NCI-H128 (cell line): Measurements from ENCODE around the gene PDGFA.

Source experiments
- DNase-seq: peaks from one replicate; lab custom pipeline; 2025; ENCODE audit not compliant: unreplicated experiment; lab: John Stamatoyannopoulos, UW

PDGFA gene

DNA sequence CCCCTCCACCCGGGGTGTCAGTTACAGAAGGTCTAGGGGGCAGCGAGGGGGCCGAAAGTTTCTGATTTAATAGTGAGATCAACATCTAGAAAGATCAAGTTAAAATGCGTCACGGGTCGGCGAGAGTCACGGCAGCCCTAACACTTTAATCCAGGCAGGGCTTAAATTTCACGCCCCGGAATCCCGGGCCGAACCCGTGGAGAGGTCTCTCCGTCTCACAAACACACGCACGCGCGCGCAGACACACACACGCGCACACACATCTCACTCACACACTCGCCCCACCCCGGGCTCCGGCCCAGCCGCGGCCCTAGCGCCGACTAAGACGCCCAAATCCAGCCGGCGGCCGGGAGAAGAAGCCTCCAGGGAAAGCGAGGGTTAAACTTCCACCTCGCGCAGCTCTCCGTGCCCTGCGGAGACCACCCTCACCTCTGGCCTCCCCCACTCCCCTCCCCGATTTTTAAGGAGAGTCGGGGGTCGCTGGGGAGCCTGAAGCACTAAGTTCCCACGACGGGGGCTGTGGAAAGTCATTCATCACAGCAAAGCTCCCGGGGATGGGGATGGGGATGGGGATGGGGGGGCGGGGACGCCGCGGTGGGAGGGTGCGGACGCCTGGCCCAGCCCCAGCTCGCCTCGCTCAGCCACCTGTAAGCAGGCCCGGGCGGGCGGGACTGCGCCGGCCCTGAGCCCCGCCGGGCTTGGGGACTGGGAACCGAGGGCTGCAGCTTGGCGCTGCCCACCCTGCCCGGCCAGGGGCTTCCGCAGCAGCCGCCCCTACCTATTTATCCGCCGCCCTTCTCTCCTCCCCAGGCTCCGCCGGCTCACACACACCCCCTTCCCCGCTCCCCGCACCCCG lies 1.6 kb downstream of the PDGFA start:
- no peak for DNase-seq

DNA sequence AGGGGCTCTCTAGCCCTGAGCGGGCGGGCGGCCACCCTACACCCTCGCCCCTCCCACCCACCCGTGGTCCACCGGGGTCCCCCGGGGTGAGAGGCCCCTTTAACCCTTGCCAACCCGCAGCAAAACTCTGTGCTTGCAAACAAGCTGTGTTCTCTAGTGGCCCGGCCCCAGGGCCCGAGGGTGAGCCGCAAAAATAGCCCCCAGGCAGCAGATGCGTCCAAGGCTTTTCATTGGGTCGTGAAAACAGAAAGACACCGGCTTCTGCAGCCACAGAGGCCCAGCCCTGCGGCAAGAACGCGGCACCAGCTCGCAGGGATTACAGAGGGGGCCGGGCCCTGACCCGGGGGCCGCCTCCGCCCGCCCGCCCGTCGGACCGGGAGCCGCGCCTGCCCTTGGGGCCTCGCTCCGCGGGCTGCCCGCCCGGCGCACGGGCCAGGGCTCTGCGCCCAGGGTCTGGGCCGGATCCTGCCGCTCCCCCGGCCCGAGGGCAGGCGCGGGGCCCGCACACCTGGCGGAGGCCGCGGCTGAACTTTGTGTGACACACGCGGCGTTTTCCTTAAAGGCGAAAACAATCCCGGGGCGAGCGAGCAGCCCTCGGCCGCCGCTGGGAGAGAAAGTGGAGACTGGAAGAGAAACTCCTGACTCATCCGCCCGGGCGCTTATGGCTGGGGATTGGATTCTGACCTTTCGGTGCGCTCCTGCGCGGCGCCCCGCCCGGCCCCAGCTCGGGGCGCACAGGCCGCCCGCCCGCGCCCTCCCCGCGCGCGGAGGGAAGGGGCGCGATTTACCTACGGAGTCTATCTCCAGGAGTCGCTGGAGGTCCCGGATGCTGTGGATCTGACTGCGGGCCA lies 2.8 kb downstream of the PDGFA start:
- no peak for DNase-seq

DNA sequence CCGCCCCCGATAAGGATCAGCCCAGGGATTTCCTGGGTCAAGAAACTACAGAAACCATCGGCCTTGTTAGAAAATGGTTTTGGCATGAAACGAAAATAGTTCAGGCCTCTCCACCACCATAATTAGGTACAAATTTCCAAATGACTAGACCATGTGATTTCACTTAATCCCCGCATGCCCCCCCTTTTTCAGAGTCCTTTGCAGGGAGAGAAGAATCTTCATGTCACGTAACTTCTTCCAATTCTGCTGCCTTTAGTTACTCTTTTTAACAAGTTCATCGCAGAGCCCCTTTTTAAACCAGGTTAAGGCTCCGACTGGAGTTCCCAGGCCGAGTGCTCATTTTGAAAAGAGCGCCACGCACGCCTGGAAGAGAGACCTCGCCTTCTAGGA lies 3.4 kb downstream of the PDGFA start:
- no peak for DNase-seq

DNA sequence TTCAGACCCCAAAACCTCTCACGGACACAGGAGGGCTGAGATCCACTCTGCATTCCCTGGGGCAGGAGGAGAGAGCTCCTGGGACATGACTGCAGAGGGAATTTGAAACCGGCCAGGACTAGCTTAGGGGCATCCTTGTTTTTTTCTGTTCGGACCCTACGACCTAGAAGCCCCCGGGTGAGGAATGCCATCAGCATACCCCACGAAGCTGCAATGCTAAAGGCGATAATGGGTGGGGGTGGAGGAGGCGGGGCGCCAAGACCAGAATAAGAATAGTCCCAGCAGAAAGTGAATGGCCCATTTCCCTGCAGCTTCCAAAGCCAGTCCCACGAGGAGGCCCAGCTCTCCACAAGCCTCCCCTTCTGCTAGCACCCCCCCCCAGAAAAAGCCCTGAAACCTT lies 4.0 kb downstream of the PDGFA start:
- no peak for DNase-seq

DNA sequence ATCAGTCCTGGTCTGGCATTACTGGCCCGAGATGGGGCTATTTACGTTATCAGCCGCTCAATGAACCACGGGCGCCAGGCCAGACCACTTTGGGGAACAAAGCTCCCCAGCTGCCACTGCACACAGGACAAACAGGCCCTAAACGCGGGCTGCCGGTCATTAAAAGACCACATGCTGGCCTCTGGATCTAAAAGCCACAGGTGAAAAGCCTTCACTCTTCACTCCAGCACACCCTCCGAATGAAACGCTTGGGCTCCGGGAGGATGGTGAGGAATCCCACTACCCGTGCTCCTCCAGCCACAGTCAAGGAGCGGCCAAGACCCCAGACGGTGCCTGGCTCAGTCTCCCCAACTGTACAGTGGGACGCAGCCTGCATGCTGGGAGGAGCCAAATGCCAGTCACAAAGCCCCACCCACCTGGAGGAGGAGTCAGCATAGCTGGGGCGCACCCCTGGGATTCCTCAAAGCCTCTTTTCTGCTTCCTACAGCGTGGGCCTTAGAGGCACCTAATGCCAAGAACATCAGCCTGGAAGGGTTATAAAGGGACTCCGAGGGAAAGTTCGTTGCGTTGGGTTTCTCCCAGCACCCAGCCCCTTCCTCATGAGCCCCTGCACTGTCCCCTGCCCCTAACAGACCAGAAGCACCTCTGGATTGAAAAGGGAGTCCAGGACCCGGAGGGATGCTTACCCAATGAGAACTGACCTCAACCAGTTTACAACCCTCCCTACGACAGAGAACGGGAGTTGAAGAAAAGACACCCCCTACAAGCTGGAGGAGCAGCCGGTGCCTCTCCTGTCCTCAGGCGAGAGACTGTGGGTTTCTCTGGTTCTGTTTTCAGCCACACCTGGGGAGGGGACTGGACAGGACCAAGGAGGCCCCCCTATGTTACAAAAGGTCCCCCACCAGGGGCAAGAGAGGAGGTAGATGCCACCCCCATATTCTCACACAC lies 4.7 kb downstream of the PDGFA start:
- DNase-seq = no peak

DNA sequence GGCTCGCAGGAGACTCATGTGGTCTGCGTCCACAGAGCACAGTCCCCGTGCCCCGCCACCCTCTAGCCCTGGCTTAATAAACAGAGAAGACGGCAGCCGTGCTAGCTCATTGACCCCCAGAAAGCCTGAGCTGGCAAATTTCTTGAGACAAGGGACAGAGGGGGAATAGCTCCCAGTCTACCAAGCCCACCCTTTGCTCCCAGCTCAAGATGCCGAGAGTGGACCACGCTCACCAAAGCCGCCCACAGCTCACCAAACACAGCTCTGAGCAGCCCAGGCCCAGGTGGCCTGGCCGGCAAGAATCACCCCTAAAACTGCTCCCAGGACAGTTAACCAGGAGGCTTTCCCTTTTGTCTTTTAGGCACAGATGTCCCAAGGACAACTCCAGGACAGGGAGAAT lies 5.4 kb downstream of the PDGFA start:
- DNase-seq = no peak

DNA sequence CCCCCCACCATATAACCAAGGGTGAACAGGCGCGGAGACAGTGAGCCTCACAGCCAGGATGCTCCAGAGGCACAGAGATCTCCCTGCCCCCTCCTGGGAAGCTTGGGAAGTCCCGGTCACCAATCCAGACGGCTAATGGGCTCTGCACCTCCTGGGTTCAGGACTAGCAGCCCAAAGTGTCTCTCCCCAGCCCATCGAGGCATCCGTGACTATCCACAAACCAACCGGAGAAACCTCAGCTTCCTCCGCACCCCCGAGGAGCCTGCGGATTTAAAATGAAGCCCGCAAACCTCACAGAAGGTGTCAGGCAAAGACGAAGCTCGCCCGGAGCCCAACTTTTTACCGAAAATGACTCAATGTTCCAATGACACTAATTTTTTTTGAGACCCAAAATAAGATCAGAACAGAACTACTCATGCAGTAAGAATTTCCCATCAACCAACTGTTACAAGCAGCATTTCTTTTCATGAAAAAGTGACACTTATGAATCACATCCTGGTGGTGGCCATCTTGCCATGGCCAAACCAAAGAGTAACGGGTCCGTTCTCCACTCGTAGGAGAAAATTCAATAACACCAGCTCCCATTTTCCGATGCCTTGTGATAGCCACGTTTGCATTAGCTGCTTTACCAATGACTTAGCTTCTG lies 6.0 kb downstream of the PDGFA start:
- no peak for DNase-seq

DNA sequence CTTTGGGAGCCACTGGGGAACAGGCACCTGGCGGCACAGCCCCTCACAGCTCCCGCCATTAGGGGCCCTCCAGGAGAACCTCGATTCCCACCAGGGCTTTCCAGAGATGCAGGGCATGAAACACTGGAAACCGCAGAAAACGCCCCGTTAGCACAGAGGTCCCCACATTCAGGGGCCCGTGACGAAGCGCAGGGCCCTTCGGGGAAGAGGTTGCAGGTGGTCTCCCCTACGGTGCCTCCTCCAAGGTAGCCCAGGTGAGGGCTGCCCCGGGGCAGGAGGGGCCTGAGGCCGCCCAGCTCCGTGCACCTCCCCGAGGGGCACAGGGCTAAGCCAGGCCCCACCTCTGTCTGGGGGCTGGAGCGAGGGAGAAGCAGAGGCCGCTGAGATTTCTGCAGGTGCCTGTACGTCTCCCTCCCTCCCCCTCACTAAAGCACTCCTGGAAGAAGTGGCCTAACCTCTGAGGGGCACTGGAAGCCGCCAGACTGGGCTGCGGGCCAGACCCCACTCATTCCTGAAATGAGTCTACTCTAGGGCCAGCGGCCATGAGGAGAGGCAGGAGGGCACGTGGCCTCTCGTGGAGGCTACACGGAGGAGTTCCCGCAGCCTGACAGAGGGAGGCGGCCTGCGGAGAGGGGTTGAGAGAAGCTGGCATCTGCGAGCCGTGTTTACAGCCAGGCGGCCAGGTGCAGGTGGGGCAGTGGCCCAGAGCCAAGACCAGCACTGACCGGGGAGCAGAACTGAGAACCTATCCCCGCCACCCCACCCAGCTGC lies 6.9 kb downstream of the PDGFA start:
- no peak for DNase-seq

DNA sequence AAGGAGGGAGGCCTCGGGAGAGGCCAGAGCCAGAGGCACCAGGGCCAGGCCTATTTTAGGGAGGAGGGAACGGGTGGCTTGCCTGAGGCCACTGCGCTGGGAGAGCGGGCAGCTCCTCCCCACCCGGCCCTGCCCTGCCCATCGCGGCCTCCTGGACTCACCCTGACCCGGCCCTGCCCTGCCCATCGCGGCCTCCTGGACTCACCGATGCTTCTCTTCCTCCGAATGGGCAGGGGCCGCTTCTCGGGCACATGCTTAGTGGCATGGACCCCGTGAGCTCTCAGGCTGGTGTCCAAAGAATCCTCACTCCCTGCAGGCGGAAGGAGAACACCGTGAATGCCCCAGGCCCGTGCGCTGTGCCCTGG lies 7.5 kb downstream of the PDGFA start:
- DNase-seq = no peak

DNA sequence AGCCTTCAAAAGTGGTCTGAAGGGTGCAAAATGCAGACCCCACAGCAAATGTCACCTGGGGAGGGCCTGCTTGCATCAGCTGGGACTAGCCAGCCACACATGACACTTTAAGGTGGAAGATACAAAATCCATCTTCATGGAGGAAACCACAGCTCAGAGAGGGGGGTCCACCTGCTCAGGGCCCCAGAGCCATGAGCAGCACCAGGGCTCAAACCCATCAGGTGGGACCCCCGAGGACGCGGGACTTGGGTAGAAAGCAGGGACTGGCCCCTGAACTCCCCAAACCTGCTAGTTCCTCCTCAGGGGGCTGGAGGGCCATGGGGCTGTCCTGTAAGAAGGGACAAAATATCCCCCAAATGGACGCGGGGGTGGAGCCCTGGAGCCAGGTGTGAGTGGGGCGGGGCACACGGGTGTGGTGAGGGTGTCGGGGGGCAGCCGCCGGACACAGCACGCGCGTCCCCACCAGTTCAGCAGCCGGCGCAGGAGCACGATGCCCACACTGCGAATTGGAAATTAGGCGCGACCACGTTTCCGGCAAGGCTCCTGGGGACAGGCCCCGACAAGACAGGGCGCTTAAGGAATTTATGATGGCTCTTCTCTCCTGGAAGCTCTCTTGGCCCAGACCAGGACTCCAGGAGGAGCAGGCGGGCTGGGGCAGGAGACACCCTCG lies 8.0 kb downstream of the PDGFA start:
- DNase-seq = no peak

DNA sequence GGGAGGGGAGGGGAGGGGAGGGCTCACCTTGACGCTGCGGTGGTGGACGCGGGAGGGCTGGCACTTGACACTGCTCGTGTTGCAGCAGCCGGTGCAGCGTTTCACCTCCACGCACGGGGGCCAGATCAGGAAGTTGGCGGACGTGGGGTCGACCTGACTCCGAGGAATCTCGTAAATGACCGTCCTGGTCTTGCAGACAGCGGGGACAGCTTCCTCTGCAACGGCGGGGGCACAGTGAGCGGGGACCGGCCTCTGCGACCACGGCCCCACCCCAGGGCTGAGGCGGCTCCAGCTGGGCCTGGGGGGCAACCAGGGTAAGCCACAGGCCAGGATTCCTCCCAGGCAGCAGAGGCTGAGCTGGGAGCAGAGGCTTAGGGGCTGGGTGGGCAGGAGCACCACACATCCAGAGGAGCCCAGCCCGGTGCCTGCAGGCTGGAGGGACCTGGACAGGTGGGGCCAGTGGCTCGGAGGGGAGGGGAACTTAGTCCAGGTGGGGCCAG lies 8.8 kb downstream of the PDGFA start:
- no peak for DNase-seq

DNA sequence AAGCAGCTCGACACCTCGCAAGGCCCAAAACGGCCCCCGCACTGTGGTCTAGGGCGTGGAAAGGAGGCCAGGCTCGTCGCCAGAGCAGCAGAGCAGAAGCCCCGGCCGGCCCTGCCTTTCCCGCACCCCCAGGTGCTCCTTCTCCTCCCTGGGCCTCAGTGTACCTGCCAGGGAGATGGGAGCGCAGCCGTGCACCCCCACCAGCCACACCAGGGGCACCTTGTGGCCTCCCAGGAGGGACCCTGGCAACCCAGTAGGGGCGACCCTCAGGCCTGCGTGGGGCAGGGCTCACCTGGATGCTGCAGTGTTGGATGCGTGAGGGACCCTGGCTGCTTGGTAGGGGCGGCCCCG lies 9.5 kb downstream of the PDGFA start:
- no peak for DNase-seq

DNA sequence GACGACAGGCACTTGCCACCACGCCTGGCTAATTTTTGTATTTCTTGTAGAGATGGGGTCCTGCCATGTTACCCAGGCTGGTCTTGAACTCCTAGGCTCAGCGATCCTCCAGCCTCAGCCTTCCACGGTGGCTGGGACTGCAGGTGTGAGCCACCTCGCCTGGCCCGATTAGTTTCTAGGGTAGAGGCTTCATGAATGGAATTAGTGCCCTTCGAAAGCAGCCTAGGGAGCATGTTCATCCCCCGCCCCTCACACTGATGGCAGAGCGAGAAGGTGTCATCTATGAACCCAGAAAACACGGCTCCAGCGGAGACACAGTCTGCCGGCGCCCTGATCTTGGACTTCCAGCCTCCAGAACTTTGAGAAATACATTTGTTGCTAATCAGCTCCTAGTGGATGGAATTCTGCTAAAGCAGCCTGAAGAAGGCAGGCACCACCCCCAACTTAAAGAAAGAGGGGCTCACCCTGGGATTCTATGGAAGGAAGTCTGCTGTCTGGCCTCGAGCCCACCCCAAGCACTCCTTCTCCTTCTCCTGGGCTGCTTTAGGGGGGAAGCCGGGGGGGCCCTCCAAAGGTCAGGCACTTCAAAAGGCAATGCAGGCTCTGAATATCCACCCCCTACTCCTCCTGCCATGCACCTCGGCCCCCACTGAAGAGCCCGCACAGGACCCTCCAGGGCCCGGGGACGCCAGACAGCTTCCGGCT lies 10.1 kb downstream of the PDGFA start:
- DNase-seq = no peak

DNA sequence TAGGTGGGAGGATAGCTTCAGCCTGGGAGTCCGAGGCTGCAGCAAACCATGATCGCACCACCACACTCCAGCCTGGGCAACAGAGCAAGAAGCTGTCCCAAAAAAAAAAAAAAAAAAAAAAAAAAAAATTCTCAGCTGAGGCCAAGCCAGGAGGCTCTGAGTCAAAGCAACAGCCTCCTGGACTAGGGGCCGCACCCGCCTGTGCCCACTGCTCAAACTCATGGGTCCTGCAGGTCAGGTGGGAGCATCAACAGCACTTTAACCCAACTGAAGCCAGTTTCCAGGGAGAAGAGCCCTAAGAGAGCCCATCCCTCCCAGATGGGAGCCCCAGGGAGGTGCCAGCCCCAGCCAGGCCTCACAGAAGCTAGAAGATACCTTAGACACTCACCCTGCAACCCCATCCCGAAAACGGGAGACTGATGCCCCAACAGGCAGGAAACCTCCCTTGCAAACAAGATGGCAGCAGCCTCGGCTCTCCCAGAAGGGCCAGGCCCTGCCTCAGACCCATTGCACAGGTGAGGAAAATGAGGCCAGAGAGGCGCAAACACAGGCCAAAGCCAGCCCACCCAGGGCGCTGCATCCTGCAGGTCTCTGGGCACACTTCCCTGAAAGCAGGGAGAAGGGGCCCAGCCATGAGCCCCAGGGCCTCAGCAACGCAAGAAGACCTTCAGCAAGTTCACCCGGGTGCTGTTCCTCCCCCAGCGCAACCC lies 11.0 kb downstream of the PDGFA start:
- DNase-seq = no peak

DNA sequence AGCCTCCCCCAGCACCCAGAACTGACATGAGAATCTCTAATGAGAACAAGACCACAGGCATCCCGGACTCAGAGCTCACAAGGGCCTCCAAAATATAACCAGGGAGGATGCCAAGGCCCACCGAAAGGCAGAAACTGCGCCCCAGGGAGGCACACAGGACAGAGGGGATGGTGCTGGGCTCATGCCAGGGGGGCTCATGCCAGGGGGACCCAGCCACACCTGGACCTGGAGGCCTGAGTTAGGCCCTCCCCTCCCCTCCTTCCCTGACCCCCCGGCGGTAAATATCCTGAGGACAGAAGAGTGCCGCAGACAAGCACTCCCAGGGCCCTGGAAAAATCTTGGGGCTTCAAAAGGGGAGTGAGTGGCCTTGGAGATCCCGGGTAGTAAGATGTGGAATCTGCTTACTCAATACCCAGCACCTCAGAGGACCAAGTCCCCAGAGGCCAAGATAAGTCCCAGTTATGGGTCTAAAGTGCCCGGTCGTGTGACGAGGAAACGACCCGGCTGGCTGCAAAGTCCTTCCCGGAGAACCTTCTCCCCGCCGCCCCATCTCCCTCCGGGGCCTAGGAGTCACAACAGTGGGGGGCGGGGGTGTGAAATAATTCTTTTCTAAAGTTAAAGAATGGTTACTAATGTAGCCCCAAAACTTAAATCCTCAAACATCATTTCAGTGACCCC lies 11.9 kb downstream of the PDGFA start:
- DNase-seq = no peak

DNA sequence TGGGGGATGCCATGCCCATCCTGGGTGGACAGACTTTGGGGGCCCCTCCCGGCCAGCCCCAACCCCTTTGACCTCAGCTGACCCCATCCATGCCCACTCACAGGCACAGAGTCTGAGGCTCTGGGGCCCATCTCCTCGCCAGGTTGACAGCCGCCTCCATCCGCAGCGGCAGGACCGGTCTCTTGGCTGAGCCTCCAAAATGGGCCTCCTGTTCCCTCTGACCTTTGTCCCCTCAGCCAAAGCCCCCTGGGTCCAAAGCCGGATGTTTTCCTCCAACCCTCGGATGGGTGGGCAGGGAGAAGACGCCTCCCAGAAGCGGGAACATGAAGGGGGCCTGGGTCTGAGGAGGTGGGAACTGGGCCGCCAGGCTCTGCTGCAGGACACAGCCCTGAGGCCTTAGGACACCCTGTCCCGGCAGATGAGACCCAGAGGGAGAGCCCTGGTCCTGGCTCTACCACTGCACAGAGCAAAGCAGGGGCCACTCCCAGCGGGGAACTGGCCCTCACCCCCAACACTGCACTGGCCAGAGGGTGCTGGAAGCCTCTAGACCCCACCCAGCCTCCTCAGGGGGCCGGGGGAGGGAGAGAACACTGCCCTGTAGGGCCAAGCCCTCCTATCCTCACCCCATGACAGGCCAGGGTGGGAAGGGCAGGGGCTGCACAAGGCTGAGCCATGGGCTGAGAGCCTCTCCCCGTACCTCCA lies 12.6 kb downstream of the PDGFA start:
- DNase-seq = no peak

DNA sequence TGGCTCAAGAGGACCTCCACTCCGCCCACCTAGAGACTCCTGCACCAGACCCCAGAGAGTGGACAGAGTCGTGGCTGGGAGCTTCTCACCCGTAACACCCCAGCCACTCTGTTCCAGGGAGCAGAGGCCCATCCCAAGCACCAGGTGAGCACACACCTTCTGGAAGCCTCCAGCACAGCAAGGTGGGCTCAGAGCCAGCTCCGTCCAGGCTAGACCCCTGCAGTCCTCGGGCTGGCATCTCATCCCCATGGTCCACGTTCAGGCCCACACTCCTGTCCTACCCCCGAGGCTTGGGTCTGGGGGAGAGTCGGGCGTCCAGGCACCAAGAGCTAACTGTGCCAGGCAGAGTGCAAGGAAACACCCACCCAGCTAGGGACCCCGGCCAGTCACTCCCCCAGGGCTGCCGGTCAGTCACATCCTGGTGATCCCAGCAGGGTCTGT lies 13.2 kb downstream of the PDGFA start:
- no peak for DNase-seq
